GM12878 (cell line): ENCODE data around the gene PHLDA3. TPM values are rescaled to one million over a fixed set of nuclear protein-coding genes. Genes with fewer than 3 reads are reported as not detected.

Experiments used
- ASH2L ChIP-seq: fragments of 300-600, 200-600 bp; sonication (generic); IDR thresholded peaks from 2 replicates; pipeline ENCODE4 v1.6.1; 2017; ENCODE audit warnings: low read depth, mild to moderate bottlenecking, borderline replicate concordance
- ATF2 ChIP-seq: IDR thresholded peaks from 2 replicates; pipeline ENCODE4 v1.6.1; 2012; ENCODE audit warnings: low read length, inconsistent platforms
- BCL11A ChIP-seq: IDR thresholded peaks from 2 replicates; pipeline ENCODE4 v1.6.1; 2011; ENCODE audit warnings: low read depth, low read length
- CREM ChIP-seq: IDR thresholded peaks from 2 replicates; pipeline ENCODE4 v1.6.1; 2014; ENCODE audit warnings: antibody characterized with exemption, low read depth
- ELK1 ChIP-seq: IDR thresholded peaks from 2 replicates; pipeline ENCODE4 v1.6.1; 2012; ENCODE audit warnings: low read depth, low read length, improper control_type of control experiment
- FOXM1 ChIP-seq: IDR thresholded peaks from 2 replicates; pipeline ENCODE4 v1.6.1; 2012; ENCODE audit warnings: low read depth, mild to moderate bottlenecking, inconsistent platforms, low read length, moderate library complexity
- NFYB ChIP-seq: IDR thresholded peaks from 2 replicates; pipeline ENCODE4 v1.6.1; 2011; ENCODE audit warnings: low read depth, mild to moderate bottlenecking, low read length, improper control_type of control experiment, moderate library complexity; ENCODE audit not compliant: insufficient read depth
- NRF1 ChIP-seq: conservative IDR thresholded peaks from 2 replicates; pipeline ENCODE4 v1.6.1; 2011; ENCODE audit warnings: mild to moderate bottlenecking, low read depth, low read length, improper control_type of control experiment
- RAD21 ChIP-seq: IDR thresholded peaks from 2 replicates; pipeline ENCODE4 v1.6.1; 2011; ENCODE audit warnings: mild to moderate bottlenecking, low read depth, low read length, moderate library complexity; ENCODE audit not compliant: insufficient read depth
- RFX5 ChIP-seq: IDR thresholded peaks from 2 replicates; pipeline ENCODE4 v1.6.1; 2011; ENCODE audit warnings: low read depth, low read length, improper control_type of control experiment
- STAT3 ChIP-seq: IDR thresholded peaks from 2 replicates; pipeline ENCODE4 v1.6.1; 2011; ENCODE audit warnings: low read depth, low read length, improper control_type of control experiment
- ZBTB40 ChIP-seq: fragments of 450-650 bp; IDR thresholded peaks from 2 replicates; pipeline ENCODE4 v1.6.1; 2016; ENCODE audit warnings: mild to moderate bottlenecking, moderate library complexity, borderline replicate concordance
- ZZZ3 ChIP-seq: IDR thresholded peaks from 2 replicates; pipeline ENCODE4 v1.6.1; 2011; ENCODE audit warnings: low read depth; ENCODE audit not compliant: control insufficient read depth, insufficient read length
- polyA plus RNA-seq, 11 experiments: library from polyadenylated mRNA; depleted of rRNA in 4 of 11; unstranded in 6 of 11; stranded (reverse) in 5 of 11; fragments of >200 nt; fragmentation: Nextera tagmentation in 4 of 11; fragmentation: Illumina TruSeq in 1 of 11; extraction: Ambion mirVana in 4 of 11; extraction: Trizol in 1 of 11; gene quantifications; 1 replicate in 1 of 11; 2 replicates in 10 of 11; pipeline versions ENCODE4 v1.2.1 to v1.2.3, GENCODE V29; 2011 to 2016; ENCODE audit warnings: inconsistent platforms in 2 of 11, missing spikeins in 2 of 11, low read depth in 1 of 11
- total RNA-seq, 4 experiments: library from RNA; depleted of rRNA in 3 of 4; stranded (reverse); fragments of >200 nt in 3 of 4; fragmentation: Illumina TruSeq in 1 of 4; extraction: Trizol in 1 of 4; gene quantifications; 2 replicates each; pipeline versions ENCODE4 v1.2.1 to v1.2.3, GENCODE V29; 2013 to 2021
- TF ChIP-seq, protein P1 (sequence below): fragments of 450-650 bp; formaldehyde crosslinking; IDR thresholded peaks from 2 replicates; pipeline ENCODE4 v1.4.0; 2020; ENCODE audit warnings: mild to moderate bottlenecking, moderate library complexity
- TF ChIP-seq, protein P2 (sequence below): fragments of 450-650 bp; conservative IDR thresholded peaks from 2 replicates; pipeline ENCODE4 v1.6.1; 2017; ENCODE audit warnings: mild to moderate bottlenecking, moderate library complexity

The PHLDA3 gene
- total and polyA plus RNA-seq, 10 of the 15 experiments (the other 5 are each of a cell fraction or from before 2014, with no cell fraction given) = 0.60 to 57.4 (median 21.8) TPM

GRCh38 chr1:201456499-201457309, 12.3 kb downstream of the PHLDA3 start (continued):
- TF ChIP-seq, protein P1, sequence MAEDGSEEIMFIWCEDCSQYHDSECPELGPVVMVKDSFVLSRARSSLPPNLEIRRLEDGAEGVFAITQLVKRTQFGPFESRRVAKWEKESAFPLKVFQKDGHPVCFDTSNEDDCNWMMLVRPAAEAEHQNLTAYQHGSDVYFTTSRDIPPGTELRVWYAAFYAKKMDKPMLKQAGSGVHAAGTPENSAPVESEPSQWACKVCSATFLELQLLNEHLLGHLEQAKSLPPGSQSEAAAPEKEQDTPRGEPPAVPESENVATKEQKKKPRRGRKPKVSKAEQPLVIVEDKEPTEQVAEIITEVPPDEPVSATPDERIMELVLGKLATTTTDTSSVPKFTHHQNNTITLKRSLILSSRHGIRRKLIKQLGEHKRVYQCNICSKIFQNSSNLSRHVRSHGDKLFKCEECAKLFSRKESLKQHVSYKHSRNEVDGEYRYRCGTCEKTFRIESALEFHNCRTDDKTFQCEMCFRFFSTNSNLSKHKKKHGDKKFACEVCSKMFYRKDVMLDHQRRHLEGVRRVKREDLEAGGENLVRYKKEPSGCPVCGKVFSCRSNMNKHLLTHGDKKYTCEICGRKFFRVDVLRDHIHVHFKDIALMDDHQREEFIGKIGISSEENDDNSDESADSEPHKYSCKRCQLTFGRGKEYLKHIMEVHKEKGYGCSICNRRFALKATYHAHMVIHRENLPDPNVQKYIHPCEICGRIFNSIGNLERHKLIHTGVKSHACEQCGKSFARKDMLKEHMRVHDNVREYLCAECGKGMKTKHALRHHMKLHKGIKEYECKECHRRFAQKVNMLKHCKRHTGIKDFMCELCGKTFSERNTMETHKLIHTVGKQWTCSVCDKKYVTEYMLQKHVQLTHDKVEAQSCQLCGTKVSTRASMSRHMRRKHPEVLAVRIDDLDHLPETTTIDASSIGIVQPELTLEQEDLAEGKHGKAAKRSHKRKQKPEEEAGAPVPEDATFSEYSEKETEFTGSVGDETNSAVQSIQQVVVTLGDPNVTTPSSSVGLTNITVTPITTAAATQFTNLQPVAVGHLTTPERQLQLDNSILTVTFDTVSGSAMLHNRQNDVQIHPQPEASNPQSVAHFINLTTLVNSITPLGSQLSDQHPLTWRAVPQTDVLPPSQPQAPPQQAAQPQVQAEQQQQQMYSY (CRISPR knock-in tag) = no peak
- no peak for TF ChIP-seq ELK1
- TF ChIP-seq CREM = no peak
- TF ChIP-seq BCL11A = no peak
- TF ChIP-seq ZZZ3 = no peak
- no peak for TF ChIP-seq ATF2
- TF ChIP-seq STAT3 = no peak
- TF ChIP-seq, protein P2, sequence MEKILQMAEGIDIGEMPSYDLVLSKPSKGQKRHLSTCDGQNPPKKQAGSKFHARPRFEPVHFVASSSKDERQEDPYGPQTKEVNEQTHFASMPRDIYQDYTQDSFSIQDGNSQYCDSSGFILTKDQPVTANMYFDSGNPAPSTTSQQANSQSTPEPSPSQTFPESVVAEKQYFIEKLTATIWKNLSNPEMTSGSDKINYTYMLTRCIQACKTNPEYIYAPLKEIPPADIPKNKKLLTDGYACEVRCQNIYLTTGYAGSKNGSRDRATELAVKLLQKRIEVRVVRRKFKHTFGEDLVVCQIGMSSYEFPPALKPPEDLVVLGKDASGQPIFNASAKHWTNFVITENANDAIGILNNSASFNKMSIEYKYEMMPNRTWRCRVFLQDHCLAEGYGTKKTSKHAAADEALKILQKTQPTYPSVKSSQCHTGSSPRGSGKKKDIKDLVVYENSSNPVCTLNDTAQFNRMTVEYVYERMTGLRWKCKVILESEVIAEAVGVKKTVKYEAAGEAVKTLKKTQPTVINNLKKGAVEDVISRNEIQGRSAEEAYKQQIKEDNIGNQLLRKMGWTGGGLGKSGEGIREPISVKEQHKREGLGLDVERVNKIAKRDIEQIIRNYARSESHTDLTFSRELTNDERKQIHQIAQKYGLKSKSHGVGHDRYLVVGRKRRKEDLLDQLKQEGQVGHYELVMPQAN = no peak
- no peak for TF ChIP-seq RAD21
- TF ChIP-seq FOXM1 = no peak
- no peak for TF ChIP-seq ZBTB40
- no peak for TF ChIP-seq ASH2L
- TF ChIP-seq NFYB = no peak
- no peak for TF ChIP-seq NRF1
- no peak for TF ChIP-seq RFX5
